Measurements from ENCODE around the gene ADAMTSL1. TPM values are rescaled to one million over a fixed set of nuclear protein-coding genes. Genes with fewer than 3 reads are reported as not detected.

Gene ADAMTSL1
- total RNA-seq, 1 experiment from 2014 or later: 7.7 TPM

DNA sequence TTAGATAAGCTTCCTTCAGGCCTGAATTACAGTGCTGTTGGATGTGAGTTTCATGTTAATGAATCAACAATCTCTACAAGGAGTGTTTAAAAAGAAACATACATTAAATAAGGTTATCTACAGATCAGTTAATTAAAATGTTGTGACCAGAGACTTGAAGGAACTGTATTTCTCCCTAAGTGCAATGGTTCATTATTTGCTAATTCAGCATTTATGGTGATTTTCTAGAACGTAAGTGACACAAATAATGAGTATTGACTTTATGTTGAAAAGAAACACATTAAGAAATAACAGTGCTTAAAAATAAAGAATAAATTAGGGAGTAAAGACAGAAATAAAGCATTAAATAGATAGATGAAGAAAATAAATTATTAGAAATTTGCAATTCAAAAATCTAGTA lies 74.5 kb downstream of the ADAMTSL1 start:
- no peak for DNase-seq (ENCODE audit: low read depth)

DNA sequence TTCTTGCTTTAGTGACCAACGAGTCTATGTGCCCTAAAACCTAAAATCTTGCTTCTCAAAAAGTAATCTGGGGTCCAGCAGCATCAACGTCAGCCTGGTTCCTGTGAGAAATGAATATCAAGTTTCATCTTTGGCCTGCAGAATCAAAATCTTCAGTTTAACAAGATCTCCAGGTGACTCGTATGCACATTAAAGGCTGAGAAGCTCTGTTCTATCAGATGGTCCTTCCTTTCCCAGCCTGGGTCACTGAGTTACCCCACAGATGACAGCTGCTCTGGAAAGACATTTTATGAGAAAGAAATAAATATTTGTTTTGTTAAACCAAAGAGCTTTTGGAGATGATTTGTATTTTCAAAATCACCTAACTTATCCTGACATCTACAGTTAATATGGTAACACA lies 75.8 kb downstream of the ADAMTSL1 start:
- DNase-seq (ENCODE audit: low read depth): peak; percentile 15

DNA sequence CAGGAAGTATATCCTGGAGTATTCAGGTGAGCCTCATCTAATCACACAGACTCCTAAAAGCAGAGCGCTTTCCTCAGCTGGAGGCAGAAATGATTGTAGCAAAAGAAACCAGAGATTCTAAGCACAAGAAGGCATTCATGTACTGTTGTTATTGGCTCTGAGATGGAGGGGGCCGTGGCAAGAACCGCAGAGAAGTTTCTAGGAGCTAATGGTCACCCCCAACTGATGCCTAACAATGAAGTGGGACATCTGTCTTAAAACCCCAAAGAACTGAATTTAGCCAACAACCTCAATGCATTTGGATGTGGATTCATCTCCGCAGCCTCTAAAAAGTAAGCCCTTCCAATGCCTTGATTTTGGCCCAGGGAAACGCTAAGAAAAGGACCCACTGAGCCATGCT lies 76.3 kb downstream of the ADAMTSL1 start:
- no peak for DNase-seq (ENCODE audit: low read depth)

DNA sequence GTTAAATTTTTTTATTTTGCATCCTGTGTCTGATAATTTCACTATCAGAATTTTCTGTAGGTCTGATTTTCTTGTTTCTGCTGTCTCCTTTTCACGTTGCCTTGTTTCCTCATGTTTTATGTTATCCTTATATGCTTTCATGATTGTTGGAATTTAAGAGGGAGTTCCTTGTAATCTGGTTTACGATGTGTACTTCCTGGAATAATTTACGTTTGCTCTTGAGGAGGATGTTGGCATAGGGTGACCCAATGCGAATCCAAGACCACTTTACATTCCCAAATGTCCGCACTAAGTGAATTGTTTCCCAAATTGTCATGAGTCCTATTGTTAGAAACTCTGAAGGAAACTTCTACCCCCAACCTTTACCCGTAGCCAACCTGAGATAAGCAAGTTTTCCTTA lies 80.3 kb downstream of the ADAMTSL1 start:
- DNase-seq (ENCODE audit: low read depth): no peak

DNA sequence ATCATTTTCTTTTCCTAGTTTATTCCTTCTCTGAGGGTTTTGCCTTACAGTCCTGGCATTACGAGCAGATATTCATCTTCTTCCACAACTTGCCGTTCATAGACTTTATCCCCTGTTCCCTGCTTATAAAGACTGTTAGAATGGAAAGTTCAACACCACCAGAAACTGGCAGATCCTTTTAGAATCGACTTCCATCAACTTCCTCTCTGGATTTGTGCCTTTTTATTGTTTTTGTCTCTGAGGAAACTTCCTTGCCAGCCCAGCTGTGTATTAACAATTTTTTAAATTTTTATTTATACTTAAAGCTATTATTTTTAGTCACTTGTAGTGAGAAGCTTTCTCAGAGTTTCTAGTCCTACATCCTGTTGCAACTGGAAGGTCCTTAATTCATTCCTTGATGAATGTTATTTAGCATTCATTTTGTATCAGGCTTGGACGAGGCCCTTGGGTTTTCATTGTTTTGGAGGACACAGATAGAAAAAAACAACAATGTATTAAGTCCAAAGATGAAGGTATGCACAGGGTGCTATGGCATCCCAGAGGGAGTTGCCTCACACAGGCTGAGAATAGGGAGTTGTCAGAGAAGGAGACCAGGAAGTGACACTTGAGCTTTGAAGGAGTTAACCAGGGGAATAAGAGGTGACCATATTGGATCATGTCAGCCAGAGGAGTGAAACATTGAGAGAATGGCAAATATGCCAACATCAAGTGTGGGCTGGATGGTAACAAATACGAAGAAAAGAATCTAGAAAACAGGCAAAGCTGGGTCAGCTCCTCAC lies 81.3 kb downstream of the ADAMTSL1 start:
- no peak for DNase-seq (ENCODE audit: low read depth)

DNA sequence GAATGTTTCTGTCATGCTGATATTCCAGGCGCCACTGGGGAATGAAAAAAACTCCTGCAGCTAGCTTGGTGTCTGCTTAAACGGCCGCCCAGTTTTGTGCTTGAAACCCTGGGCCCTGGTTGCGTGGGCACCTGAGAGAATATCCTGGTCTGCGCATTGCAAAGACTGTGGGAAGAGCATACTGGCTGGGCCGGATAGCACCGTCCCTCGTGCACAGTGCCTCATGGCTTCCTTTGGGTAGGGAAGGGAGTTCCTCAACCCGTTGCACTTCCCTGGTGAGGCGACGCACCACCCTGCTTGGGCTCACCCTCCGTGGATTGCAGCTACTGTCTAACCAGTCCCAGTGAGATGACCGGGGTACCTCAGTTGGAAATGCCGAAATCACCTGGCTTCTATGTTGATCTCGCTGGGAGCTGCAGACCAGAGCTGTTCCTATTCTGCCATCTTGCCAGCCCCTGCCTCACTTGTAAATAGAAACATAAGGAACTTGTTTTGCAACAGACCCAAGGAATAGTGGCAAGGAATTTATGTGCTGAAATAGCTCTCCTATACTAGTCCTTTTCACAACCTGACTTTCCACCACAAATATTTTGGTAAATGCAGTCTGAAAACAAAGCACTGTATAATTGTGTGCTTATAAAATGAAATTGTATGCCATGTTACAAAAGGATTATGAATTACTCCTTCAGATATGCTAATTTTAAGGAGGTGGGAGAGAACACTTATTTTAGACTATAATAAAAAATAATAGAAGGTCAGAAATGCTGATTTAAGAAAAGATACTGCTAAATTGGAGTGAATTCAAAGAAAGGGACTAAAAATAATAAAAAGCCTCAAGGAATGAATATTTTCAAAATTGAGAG lies 90.3 kb downstream of the ADAMTSL1 start:
- no peak for DNase-seq (ENCODE audit: low read depth)

DNA sequence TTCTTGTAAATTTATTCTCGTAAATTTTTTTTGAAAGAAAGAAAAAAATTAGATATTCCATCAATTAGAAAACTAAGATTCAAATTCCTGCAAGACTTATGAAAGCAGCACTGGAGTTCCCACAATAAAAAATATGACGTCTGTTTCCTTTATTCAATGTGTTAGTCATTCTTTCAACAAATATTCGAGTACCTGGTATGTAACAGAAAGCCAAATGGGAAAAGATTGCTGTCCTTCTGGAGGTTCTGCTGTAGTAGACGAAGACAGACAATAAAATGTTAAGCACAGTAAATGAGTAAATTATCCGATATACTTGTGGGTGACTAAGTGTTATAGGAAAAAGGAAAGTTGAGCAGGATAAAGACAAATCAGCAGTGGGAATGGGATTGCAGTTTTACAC lies 92.2 kb downstream of the ADAMTSL1 start:
- peak; percentile 78 for DNase-seq (ENCODE audit: low read depth)

DNA sequence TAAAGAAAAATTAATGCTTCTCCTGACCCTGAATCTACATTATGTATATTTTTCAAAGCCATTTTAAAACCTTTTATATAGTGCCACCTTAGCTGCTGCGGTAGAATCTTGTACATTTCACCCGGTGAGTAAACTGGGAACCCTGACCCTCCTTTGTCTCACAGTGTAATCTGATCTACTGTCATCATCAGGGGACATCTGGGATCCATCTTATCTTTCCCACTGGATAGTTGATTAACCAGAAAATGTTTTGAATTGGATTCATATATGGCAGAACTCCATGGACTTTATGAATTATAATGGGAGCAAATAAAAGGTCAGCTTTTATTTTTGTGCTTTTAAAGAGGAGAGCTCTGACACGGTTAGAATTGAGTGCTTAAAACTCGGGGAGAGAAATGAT lies 95.0 kb downstream of the ADAMTSL1 start:
- no peak for DNase-seq (ENCODE audit: low read depth)

DNA sequence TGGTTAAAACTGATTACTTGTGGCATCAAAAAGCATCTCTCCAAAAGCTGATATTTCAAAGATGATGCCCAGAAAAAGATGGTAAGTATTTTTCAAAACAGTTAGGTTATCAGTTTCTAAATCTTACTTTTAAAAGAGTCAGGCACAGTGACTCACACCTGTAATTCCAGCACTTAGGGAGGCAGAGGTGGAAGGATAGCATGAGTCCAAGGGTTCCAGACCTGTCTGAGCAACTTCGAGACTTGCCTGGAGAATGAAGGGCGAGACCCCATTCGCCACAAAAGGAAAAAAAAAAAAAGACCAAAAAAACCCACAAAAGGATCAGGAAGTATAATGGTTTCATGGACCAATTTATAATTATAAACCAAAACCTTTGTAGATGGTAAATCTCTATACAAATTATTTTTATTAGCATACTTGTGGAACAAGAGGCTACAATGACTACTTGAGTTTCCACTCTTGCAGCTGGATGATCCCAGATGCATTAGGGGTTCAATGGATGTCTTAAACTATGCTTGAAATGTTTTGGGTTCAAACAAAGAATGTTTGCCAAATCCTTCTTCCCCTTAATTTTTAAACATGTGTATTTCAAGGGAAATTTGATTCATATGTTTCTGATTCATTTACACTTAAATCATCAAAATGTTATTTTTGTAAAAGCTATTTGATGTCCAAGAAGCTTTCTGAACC lies 96.1 kb downstream of the ADAMTSL1 start:
- peak; percentile 59 for DNase-seq (ENCODE audit: low read depth)

DNA sequence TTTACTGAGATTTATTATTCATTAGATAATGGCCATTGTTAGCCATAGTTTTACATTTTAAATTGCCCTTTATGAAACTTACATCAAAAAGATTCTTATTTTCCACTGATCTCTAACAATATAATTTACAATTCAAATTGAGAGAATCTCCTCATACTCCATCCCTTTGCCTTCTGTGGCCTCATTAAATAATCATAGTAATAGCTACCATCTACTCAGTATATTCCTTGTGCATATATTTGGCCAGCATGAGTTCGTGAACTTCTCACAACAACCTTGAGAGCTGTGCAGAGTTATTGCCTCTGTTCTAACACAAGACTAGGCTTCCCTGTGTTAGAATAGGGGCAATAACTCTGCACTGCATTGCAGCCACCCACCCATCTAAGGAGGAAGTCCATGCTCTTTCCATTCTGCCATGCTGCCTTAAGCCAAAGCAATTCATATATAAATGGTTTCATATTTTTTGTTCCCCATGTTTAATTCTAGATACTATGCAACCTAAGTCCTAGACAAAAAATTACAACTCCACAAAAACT lies 99.1 kb downstream of the ADAMTSL1 start:
- DNase-seq (ENCODE audit: low read depth): no peak

DNA sequence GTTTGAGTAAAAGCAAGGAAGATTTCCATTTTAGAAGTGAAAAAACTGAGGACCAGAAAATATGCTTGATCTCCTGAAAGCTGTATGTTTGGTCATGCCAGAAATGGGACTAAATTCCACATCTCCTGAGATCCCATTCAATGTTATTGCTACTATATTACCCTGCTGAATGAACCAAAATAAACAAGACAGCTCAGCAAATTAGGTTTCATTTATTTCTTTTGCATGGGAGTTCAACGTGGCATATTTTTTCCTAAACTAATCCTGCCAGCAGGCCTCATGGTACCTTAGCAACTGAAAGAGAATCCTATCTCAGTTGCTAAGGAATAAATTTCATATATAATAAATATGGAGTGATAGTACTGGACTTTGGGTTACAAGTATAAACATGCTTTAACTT lies 101.7 kb downstream of the ADAMTSL1 start:
- no peak for DNase-seq (ENCODE audit: low read depth)

DNA sequence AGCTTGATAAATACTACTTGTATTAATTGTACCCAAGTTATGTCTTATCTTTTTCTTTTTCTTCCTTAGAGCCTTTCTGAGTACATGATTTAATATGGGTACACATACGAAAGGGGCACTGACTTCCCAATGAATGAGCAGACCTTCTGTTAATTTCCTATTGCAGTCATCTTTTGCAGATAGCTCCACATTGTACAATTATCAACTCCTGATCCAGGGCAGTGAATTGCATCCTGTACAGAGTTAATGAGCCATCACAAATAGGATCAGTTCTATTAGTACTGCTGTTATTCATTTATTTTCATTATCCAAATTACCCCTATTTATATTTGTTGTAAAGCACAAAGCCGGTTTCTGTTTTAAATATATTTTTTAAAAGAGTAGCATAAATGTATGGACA lies 105.6 kb downstream of the ADAMTSL1 start:
- DNase-seq (ENCODE audit: low read depth): no peak

DNA sequence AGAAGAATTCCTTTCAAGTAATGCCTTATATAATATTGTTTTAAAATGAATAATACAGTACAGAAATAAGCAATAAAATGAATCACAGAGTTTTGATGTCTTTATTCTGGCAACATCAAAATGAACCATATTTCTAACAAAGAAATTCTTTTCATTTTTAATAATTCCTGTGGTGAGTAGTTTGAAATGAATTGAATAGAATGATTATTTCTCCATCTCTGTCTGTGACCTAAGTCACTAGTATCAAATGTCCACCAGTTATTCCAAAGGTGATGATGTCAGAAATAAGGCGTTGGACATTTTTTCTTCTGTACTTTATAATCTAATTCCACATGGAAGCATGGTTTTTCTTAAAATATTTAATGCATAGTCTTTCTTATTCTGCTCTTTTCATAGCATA lies 106.2 kb downstream of the ADAMTSL1 start:
- DNase-seq (ENCODE audit: low read depth): no peak

DNA sequence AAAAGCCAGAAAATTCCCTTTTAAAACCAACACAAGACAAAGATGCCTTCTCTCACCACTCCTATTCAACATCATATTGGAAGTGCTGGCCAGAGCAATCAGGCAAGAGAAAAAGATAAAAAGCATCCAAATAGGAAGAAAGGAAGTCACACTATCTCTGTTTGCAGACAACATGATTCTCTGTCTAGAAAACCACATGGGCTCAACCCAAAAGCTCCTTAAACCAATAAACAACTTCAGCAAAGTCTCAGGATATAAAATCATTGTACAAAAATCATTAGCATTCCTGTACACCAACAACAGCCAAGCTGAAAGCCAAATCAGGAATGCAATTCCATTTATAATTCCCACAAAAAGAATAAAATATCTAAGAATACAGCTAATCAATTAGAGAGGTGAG lies 112.0 kb downstream of the ADAMTSL1 start:
- DNase-seq (ENCODE audit: low read depth): no peak

DNA sequence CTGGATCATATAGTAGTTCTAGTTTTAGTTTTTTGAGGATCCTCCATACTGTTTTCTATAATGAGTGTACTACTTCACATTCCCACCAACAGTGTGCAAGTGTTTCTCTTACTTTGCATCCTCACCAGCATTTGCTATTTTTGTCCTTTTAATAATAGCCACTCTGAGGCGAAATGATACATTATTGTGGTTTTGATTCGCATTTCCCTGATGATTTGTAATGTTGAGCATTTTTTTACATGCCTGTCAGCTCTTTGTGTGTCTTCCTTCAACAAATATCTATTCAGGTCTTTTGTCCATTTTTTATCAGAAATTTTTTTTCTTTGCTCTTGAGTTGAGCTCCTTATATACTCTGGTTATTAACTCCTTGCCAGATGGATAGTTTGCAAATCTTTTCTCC lies 114.0 kb downstream of the ADAMTSL1 start:
- DNase-seq (ENCODE audit: low read depth): peak; percentile 54

DNA sequence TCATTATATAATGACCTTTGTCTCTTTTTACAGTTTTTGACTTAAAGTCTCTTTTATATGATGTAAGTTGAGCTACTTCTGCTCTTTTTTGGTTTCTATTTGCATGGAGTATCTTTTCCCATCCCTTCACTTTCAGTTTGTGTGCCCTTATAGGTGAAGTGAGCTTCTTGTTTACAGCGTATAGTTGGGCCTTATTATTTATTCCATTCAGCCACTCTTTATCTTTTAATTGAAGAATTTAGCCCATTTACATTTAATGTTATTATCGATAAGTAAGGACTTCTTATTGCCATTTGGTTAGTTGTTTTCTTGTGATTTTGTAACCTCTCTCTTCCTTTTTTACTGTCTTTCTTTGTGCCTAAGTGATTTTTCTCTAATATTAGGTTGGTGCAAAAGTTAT lies 117.3 kb downstream of the ADAMTSL1 start:
- DNase-seq (ENCODE audit: low read depth): no peak

DNA sequence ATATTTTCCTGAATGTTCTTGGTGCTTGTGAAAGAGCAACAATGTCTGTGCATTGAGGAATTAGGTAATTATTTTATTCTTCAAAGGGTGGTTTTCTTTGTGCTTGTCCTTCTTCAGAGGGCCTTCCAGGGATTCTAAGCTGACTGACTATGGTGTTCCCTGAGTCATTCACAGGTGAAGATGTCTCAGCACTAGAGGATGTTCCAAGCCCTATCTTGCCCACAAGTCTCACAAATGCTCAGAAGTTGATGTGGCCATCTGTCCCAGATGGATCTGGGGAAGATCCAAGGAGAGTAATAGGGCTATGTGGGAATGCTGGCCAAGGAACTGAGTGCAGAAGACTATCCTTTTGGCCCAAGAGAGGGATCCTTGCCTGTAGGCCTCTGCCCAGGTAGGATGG lies 120.9 kb downstream of the ADAMTSL1 start:
- DNase-seq (ENCODE audit: low read depth): no peak

DNA sequence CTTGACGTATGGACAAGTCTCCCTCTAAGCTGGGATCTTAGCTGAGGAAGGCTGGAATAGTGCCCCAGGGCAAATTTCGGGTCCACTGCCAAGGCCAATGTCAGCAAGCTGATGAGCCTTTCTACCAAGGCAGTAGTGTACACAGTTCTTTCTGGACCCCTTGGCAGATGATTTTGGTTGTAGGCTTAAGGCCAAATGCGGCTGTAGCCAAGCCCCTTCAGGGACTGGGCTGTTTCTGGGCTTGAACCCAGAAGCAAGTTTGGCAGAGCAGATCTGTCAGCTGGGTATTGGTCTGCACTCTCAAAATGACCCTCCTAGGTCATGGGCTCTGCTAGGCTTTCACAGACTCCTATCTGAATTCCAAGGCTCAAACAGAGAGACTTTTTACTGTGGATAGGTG lies 121.6 kb downstream of the ADAMTSL1 start:
- peak; percentile 36 for DNase-seq (ENCODE audit: low read depth)

DNA sequence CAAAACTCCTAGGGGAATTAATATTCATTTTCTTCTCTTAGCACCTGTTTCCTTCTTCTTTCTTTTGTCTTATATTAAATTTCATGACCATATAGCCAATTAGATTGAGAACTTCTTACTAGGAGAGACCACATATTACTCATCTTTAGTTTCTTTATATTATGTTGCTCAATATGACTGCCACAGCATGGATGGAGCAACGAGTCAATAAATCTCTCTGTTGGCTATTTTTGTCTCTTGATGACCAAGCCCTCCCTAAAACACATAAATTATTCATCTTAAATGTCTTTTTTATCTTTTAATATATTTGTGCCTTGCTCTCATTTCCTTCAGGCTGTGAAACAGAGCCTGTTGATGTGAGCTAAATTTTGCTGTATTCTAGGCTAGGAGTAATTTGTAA lies 123.0 kb downstream of the ADAMTSL1 start:
- peak; percentile 50 for DNase-seq (ENCODE audit: low read depth)

DNA sequence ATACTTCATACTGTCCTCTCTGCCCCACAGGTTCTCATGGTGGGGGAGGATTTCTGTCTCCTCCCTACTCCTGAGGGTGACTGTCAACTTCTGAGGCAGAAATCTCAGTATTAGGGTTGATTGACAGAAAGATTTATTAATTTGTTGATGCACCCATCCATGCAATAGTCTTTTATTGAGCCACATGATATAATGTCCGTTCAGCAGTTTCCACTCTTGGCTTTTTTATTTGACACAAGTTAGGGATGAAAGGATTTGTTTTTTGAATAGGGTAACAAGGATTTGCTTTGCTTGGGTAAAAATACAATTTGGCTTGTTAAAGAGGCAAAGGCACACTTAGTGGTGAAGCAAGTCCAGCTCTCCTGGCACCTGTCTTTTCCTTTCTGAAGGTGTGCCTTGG lies 125.0 kb downstream of the ADAMTSL1 start:
- DNase-seq (ENCODE audit: low read depth): no peak

DNA sequence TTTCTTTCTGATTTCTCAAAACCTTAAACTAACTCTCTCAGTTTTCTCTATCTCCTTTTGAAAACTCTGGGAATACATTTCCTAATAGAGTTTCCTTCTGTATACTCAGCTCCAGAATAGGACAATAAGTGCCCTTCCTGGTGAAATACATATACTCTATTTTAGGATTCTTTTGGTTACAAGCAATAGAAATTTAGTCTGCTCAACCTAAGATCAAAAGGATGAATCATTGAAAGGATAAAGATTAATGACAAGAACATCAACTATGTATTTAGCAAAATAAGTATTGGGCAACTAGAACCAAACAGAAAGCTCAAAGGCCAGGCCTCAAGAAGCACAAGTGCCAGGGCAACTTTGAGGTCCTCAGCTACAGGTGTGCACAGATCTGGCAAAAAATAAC lies 127.1 kb downstream of the ADAMTSL1 start:
- no peak for DNase-seq (ENCODE audit: low read depth)

DNA sequence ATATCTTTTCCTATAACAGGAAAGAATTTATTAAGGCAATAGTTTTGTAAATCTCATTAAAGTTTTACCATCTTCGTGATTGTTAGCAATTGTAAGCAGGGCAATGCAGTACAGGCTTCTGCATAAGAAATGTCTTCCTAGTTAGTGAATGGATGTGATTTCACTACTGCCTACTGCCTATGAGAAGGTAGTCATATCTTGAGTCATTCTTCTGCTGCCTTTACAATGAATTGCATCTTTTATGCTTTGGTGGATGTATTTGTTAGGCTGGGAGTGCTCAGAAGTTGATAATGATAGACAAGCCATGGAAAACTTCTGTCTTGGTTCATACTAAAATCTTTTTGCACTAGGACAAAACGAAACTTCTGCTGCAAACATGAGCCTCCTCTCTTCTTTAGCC lies 128.0 kb downstream of the ADAMTSL1 start:
- no peak for DNase-seq (ENCODE audit: low read depth)
